ENCODE data around the gene ADK.
A peak's percentile ranks its signal among the peaks of the same experiment; 100 is the strongest.

The ADK gene

GRCh38 chr10:74683621-74684364 is 532.8 kb downstream of the ADK start:
- FAIRE-seq, result no peak

- no peak for FAIRE-seq
Measured at GRCh38 chr10:74684462-74684861, 533.4 kb downstream of the ADK start.

- no peak for FAIRE-seq
Measured at GRCh38 chr10:74685564-74685963, 534.5 kb downstream of the ADK start.

- FAIRE-seq, result no peak
Measured at GRCh38 chr10:74690393-74690792, 539.4 kb downstream of the ADK start.

- FAIRE-seq, result no peak
Measured at GRCh38 chr10:74691164-74691563, 540.1 kb downstream of the ADK start.

GRCh38 chr10:74704629-74705357 is 553.8 kb downstream of the ADK start:
- FAIRE-seq, result peak; percentile 30

GRCh38 chr10:74705358-74705980 is 554.4 kb downstream of the ADK start:
- FAIRE-seq, result no peak

GRCh38 chr10:74706966-74707365 is 555.9 kb downstream of the ADK start:
- no peak for FAIRE-seq

GRCh38 chr10:74708246-74708645 is 557.2 kb downstream of the ADK start:
- FAIRE-seq, result no peak

GRCh38 chr10:74718208-74718607 is 567.2 kb downstream of the ADK start:
- FAIRE-seq, result no peak

GRCh38 chr10:74728225-74728624 is 577.2 kb downstream of the ADK start:
- FAIRE-seq, result no peak

GRCh38 chr10:74730246-74730645 is 579.2 kb downstream of the ADK start:
- FAIRE-seq, result no peak

- FAIRE-seq, result no peak
Measured at GRCh38 chr10:74733612-74734011, 582.6 kb downstream of the ADK start.

GRCh38 chr10:74736029-74736428 is 585.0 kb downstream of the ADK start:
- no peak for FAIRE-seq

- FAIRE-seq, result no peak
Measured at GRCh38 chr10:74738052-74738451, 587.0 kb downstream of the ADK start.

GRCh38 chr10:74738542-74738941 is 587.5 kb downstream of the ADK start:
- no peak for FAIRE-seq

GRCh38 chr10:74738985-74739567 is 588.1 kb downstream of the ADK start:
- FAIRE-seq, result no peak

- FAIRE-seq, result no peak
Measured at GRCh38 chr10:74743401-74743800, 592.4 kb downstream of the ADK start.

- FAIRE-seq, result no peak
Measured at GRCh38 chr10:74745449-74745848, 594.4 kb downstream of the ADK start.

GRCh38 chr10:74746813-74747212 is 595.8 kb downstream of the ADK start:
- no peak for FAIRE-seq

GRCh38 chr10:74748468-74749031 is 597.5 kb downstream of the ADK start:
- no peak for FAIRE-seq

GRCh38 chr10:74750848-74751274 is 599.8 kb downstream of the ADK start:
- no peak for FAIRE-seq

- no peak for FAIRE-seq
Measured at GRCh38 chr10:74752371-74753040, 601.5 kb downstream of the ADK start.

All from G401.6 (cell line).